Subcutaneous adipose tissue (tissue), 4 donors: ENCODE data around the gene SCGN. TPM values are rescaled to one million over a fixed set of nuclear protein-coding genes. Genes with fewer than 3 reads are reported as not detected.

Experiments
- CTCF ChIP-seq: fragments of 450-650 bp; IDR thresholded peaks from one replicate; pipeline ENCODE4 v1.5.1; 2016; ENCODE audit warnings: low read depth, mild to moderate bottlenecking, control low read depth, antibody characterized with exemption, moderate library complexity
- total RNA-seq, 4 donors: library from RNA; depleted of rRNA; stranded (reverse); fragments of >200 nt; gene quantifications; one replicate each; pipeline ENCODE4 v1.1.0, GENCODE V29; 2016

Gene SCGN
- total RNA-seq, 4 donors from 2014 or later, result 0.85 to 26.6 (median 1.9) TPM

GRCh38 chr6:25639653-25640052 lies 12.4 kb upstream of the SCGN start:
- TF ChIP-seq CTCF, result no peak

- no peak for TF ChIP-seq CTCF
Observed at GRCh38 chr6:25640446-25640845, 11.6 kb upstream of the SCGN start.

- TF ChIP-seq CTCF, result no peak
Observed at GRCh38 chr6:25640891-25641290, 11.1 kb upstream of the SCGN start.

- TF ChIP-seq CTCF, result no peak
Observed at GRCh38 chr6:25641377-25641776, 10.6 kb upstream of the SCGN start.

GRCh38 chr6:25641940-25642666 lies 9.9 kb upstream of the SCGN start:
- no peak for TF ChIP-seq CTCF

GRCh38 chr6:25642667-25643328 lies 9.2 kb upstream of the SCGN start:
- TF ChIP-seq CTCF, result no peak

GRCh38 chr6:25645916-25646315 lies 6.1 kb upstream of the SCGN start:
- no peak for TF ChIP-seq CTCF
